NCI-H446 treated with DMSO at 0.1 percent for 48 hours (cell line): ENCODE measurements around the gene RBM48.
"Not testable (repeated sequence)": the region's sequence is repeated elsewhere in the genome, so short reads cannot be mapped to it uniquely, and the experiment has no call there.

Experiments
- DNase-seq: peaks from one replicate; lab custom pipeline; 2025; lab: John Stamatoyannopoulos, UW

The RBM48 gene

GRCh38 chr7:92528188-92528957 lies at the start of gene RBM48, which contains the start of gene PEX1:
RBM48 (plus strand) TSS chr7:92528795; CDS start chr7:92528814, 19 bp downstream.
PEX1 (minus strand) TSS chr7:92528520; CDS start chr7:92528435, 85 bp downstream.
- peak; percentile 97 for DNase-seq

GRCh38 chr7:92479146-92479545 lies 49.4 kb upstream of the RBM48 start:
- not testable (repeated sequence) for DNase-seq

GRCh38 chr7:92483624-92484023 lies 45.0 kb upstream of the RBM48 start:
- DNase-seq = not testable (repeated sequence)

GRCh38 chr7:92484226-92484625 lies 44.4 kb upstream of the RBM48 start:
- DNase-seq = not testable (repeated sequence)

GRCh38 chr7:92485267-92485892 lies 43.2 kb upstream of the RBM48 start:
- no peak for DNase-seq

GRCh38 chr7:92485974-92486373 lies 42.6 kb upstream of the RBM48 start:
- DNase-seq = no peak

- no peak for DNase-seq
Measured at GRCh38 chr7:92487804-92488203, 40.8 kb upstream of the RBM48 start.

- no peak for DNase-seq
Measured at GRCh38 chr7:92489634-92490033, 39.0 kb upstream of the RBM48 start.

- no peak for DNase-seq
Measured at GRCh38 chr7:92496876-92497275, 31.7 kb upstream of the RBM48 start.

GRCh38 chr7:92498557-92498956 lies 30.0 kb upstream of the RBM48 start:
- no peak for DNase-seq

- no peak for DNase-seq
Measured at GRCh38 chr7:92503767-92504166, 24.8 kb upstream of the RBM48 start.

- DNase-seq = no peak
Measured at GRCh38 chr7:92504563-92504962, 24.0 kb upstream of the RBM48 start.

GRCh38 chr7:92506363-92506762 lies 22.2 kb upstream of the RBM48 start:
- DNase-seq = no peak

- DNase-seq = no peak
Measured at GRCh38 chr7:92508946-92509345, 19.6 kb upstream of the RBM48 start.

- no peak for DNase-seq
Measured at GRCh38 chr7:92513167-92513902, 15.3 kb upstream of the RBM48 start.

- DNase-seq = no peak
Measured at GRCh38 chr7:92517631-92518030, 11.0 kb upstream of the RBM48 start.

- no peak for DNase-seq
Measured at GRCh38 chr7:92520024-92520423, 8.6 kb upstream of the RBM48 start.

- no peak for DNase-seq
Measured at GRCh38 chr7:92523110-92523509, 5.5 kb upstream of the RBM48 start.

- no peak for DNase-seq
Measured at GRCh38 chr7:92527300-92528187, 1.1 kb upstream of the RBM48 start.

- no peak for DNase-seq
Measured at GRCh38 chr7:92528958-92529264, 316 bp downstream of the RBM48 start.

- DNase-seq = no peak
Measured at GRCh38 chr7:92534572-92534971, 6.0 kb downstream of the RBM48 start.

- not testable (repeated sequence) for DNase-seq
Measured at GRCh38 chr7:92543542-92543941, 14.9 kb downstream of the RBM48 start.
